GM23338 (cell line): ENCODE data around the gene CEACAM5.

Experiments
- CREB1 ChIP-seq: fragments of 250-450 bp; sonication (Bioruptor Pico); IDR thresholded peaks from 2 replicates; pipeline ENCODE4 v1.5.0; 2020; ENCODE audit warnings: low read depth, mild to moderate bottlenecking, moderate library complexity
- CTCF ChIP-seq, 2 experiments: fragments of 200-600 bp in 1 of 2; sonication (generic) in 1 of 2; conservative IDR thresholded peaks; 2 replicates each; pipeline versions ENCODE4 v1.5.1 to v1.6.1; 2016 to 2017; ENCODE audit warnings: antibody characterized with exemption in 2 of 2, low read depth in 2 of 2, mild to moderate bottlenecking in 2 of 2, moderate library complexity in 1 of 2
- ETS1 ChIP-seq: IDR thresholded peaks from 2 replicates; pipeline ENCODE4 v1.6.1; 2016; ENCODE audit warnings: antibody characterized with exemption
- EZH2 ChIP-seq: fragments of 200-600 bp; sonication (generic); IDR thresholded peaks from one replicate; pipeline ENCODE4 v1.8.0; 2017; ENCODE audit warnings: antibody characterized with exemption, mild to moderate bottlenecking, low read depth; ENCODE audit not compliant: unreplicated experiment
- EZH2phosphoT487 ChIP-seq: fragments of 200-600 bp; sonication (generic); IDR thresholded peaks from one replicate; pipeline ENCODE4 v1.8.1; 2018; ENCODE audit warnings: antibody characterized with exemption; ENCODE audit not compliant: unreplicated experiment
- JUNB ChIP-seq: IDR thresholded peaks from one replicate; pipeline ENCODE4 v1.6.1; 2016; ENCODE audit warnings: antibody characterized with exemption; ENCODE audit not compliant: unreplicated experiment
- NANOG ChIP-seq: IDR thresholded peaks from 2 replicates; pipeline ENCODE4 v1.6.1; 2016; ENCODE audit warnings: antibody characterized with exemption, borderline replicate concordance
- POLR2AphosphoS5 ChIP-seq: IDR thresholded peaks from 2 replicates; pipeline ENCODE4 v1.6.1; 2016; ENCODE audit warnings: antibody characterized with exemption, low read depth
- REST ChIP-seq: IDR thresholded peaks from one replicate; pipeline ENCODE4 v1.6.1; 2018; ENCODE audit warnings: antibody characterized with exemption; ENCODE audit not compliant: unreplicated experiment
- STAT1 ChIP-seq: IDR thresholded peaks from one replicate; pipeline ENCODE4 v1.6.1; 2016; ENCODE audit warnings: antibody characterized with exemption; ENCODE audit not compliant: unreplicated experiment
- ZNF331 ChIP-seq: fragments of 250-450 bp; sonication (Bioruptor Pico); IDR thresholded peaks from 2 replicates; pipeline ENCODE4 v1.5.0; 2020; ENCODE audit warnings: low read depth, mild to moderate bottlenecking, moderate library complexity
- TF ChIP-seq, protein P1 (sequence below): fragments of 250-450 bp; sonication (Bioruptor Pico); IDR thresholded peaks from 2 replicates; pipeline ENCODE4 v1.5.0; 2020; ENCODE audit warnings: mild to moderate bottlenecking, moderate library complexity

GRCh38 chr19:41703602-41704293 lies 4.7 kb upstream of the CEACAM5 start:
- TF ChIP-seq CTCF (conservative IDR thresholded peaks at IDR 0.05; ENCODE audit: low read depth in 2 of 2) (no peak), POLR2AphosphoS5 (no peak), CREB1 (no peak), EZH2 (no peak), JUNB (no peak), EZH2phosphoT487 (no peak), ZNF331 (CRISPR knock-in tag) (no peak), REST (no peak), NANOG (no peak), STAT1 (no peak), ETS1 (no peak)
- TF ChIP-seq, protein P1, sequence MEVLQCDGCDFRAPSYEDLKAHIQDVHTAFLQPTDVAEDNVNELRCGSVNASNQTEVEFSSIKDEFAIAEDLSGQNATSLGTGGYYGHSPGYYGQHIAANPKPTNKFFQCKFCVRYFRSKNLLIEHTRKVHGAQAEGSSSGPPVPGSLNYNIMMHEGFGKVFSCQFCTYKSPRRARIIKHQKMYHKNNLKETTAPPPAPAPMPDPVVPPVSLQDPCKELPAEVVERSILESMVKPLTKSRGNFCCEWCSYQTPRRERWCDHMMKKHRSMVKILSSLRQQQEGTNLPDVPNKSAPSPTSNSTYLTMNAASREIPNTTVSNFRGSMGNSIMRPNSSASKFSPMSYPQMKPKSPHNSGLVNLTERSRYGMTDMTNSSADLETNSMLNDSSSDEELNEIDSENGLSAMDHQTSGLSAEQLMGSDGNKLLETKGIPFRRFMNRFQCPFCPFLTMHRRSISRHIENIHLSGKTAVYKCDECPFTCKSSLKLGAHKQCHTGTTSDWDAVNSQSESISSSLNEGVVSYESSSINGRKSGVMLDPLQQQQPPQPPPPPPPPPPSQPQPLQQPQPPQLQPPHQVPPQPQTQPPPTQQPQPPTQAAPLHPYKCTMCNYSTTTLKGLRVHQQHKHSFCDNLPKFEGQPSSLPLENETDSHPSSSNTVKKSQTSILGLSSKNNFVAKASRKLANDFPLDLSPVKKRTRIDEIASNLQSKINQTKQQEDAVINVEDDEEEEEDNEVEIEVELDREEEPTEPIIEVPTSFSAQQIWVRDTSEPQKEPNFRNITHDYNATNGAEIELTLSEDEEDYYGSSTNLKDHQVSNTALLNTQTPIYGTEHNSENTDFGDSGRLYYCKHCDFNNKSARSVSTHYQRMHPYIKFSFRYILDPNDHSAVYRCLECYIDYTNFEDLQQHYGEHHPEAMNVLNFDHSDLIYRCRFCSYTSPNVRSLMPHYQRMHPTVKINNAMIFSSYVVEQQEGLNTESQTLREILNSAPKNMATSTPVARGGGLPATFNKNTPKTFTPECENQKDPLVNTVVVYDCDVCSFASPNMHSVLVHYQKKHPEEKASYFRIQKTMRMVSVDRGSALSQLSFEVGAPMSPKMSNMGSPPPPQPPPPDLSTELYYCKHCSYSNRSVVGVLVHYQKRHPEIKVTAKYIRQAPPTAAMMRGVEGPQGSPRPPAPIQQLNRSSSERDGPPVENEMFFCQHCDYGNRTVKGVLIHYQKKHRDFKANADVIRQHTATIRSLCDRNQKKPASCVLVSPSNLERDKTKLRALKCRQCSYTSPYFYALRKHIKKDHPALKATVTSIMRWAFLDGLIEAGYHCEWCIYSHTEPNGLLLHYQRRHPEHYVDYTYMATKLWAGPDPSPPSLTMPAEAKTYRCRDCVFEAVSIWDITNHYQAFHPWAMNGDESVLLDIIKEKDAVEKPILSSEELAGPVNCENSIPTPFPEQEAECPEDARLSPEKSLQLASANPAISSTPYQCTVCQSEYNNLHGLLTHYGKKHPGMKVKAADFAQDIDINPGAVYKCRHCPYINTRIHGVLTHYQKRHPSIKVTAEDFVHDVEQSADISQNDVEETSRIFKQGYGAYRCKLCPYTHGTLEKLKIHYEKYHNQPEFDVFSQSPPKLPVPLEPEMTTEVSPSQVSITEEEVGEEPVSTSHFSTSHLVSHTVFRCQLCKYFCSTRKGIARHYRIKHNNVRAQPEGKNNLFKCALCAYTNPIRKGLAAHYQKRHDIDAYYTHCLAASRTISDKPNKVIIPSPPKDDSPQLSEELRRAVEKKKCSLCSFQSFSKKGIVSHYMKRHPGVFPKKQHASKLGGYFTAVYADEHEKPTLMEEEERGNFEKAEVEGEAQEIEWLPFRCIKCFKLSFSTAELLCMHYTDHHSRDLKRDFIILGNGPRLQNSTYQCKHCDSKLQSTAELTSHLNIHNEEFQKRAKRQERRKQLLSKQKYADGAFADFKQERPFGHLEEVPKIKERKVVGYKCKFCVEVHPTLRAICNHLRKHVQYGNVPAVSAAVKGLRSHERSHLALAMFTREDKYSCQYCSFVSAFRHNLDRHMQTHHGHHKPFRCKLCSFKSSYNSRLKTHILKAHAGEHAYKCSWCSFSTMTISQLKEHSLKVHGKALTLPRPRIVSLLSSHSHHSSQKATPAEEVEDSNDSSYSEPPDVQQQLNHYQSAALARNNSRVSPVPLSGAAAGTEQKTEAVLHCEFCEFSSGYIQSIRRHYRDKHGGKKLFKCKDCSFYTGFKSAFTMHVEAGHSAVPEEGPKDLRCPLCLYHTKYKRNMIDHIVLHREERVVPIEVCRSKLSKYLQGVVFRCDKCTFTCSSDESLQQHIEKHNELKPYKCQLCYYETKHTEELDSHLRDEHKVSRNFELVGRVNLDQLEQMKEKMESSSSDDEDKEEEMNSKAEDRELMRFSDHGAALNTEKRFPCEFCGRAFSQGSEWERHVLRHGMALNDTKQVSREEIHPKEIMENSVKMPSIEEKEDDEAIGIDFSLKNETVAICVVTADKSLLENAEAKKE (CRISPR knock-in tag) = no peak
